ENCODE results near the gene SCAMP4. TPM values are rescaled to one million over a fixed set of nuclear protein-coding genes. Genes with fewer than 3 reads are reported as not detected.
A peak's percentile ranks its signal among the peaks of the same experiment; 100 is the strongest.

Gene SCAMP4
- total RNA-seq, 1 donor = 70.6 TPM

- peak overlapping the region; percentile 85 for H2AFZ ChIP-seq (ENCODE audit: low read length)
Observed at GRCh38 chr19:1942078-1942933, 37.1 kb downstream of the SCAMP4 start.

DNA sequence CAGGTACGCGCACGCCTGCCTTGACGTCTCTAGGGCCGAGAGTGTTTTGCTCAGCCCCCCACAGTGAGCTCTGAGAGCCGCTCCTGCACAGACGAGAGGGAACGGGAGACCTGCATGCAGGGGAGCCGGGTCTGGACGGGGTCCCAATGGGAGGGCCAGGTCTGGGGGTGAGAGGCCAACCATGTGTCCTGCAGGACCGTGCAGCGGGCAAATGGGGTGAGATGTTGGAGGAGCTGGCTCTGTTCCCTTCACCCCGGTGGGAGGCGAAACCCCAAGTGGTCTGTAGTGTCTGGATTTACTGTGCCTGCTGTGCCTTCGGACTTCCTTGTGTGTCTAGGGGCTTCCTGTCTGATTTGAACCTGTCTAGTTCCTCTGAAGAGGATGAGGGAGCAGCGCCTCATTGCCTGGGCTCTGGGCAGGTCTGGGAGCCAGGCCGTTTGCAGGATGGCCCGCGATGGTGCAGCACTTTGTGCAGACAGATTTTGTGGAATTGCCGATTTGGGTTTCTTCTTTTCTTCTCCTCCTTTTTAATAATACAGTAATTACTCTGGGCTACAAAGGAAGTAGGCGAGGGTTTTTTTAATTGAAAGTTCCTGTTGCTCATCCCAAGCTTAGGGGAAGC, 37.8 kb downstream of the SCAMP4 start:
- Histone ChIP-seq H3K4me3 (ENCODE audit: insufficient read depth, low read length) (peak overlapping the region; percentile 88), H3K9me3 (ENCODE audit: low read depth, low read length) (no peaks in the 10 kb centered on the region), H3K27ac (ENCODE audit: low read depth, low read length) (no peak overlapping the region), H3K4me2 (ENCODE audit: insufficient read depth, low read length) (peak overlapping the region; percentile 88), H3K36me3 (ENCODE audit: insufficient read depth, low read length) (no peaks in the 10 kb centered on the region), H4K20me1 (ENCODE audit: insufficient read depth, low read length) (peaks cover 47% of the 10 kb centered on the region), H3K4me1 (ENCODE audit: insufficient read depth, low read length) (peaks cover 20% of the 10 kb centered on the region), H3K79me2 (ENCODE audit: insufficient read depth, low read length) (peaks cover 61% of the 10 kb centered on the region), H3K27me3 (ENCODE audit: insufficient read depth, low read length) (no peaks in the 10 kb centered on the region), H2AFZ (ENCODE audit: low read length) (no peak overlapping the region)
- DNase-seq (ENCODE audit: insufficient read length, low spot score, missing footprints) = peak; percentile 86
- TF ChIP-seq CTCF (IDR thresholded peaks at IDR 0.05; ENCODE audit: extremely low read depth, low read depth, low read length) = no peak

More at GRCh38 chr19:1942078-1942933, 37.1 kb downstream of the SCAMP4 start:
- Histone ChIP-seq H3K79me2 (ENCODE audit: insufficient read depth, low read length) (peaks cover 54% of the 10 kb centered on the region), H4K20me1 (ENCODE audit: insufficient read depth, low read length) (peaks cover 45% of the 10 kb centered on the region), H3K27ac (ENCODE audit: low read depth, low read length) (peak overlapping the region; percentile 68), H3K4me3 (ENCODE audit: insufficient read depth, low read length) (peak overlapping the region; percentile 88), H3K4me2 (ENCODE audit: insufficient read depth, low read length) (peak overlapping the region; percentile 88), H3K27me3 (ENCODE audit: insufficient read depth, low read length) (no peaks in the 10 kb centered on the region), H3K9me3 (ENCODE audit: low read depth, low read length) (no peaks in the 10 kb centered on the region), H3K4me1 (ENCODE audit: insufficient read depth, low read length) (peaks cover 20% of the 10 kb centered on the region), H3K36me3 (ENCODE audit: insufficient read depth, low read length) (no peaks in the 10 kb centered on the region)
- peak; percentile 97 for DNase-seq (ENCODE audit: insufficient read length, low spot score, missing footprints)
- TF ChIP-seq CTCF (IDR thresholded peaks at IDR 0.05; ENCODE audit: extremely low read depth, low read depth, low read length) = no peak

DNA sequence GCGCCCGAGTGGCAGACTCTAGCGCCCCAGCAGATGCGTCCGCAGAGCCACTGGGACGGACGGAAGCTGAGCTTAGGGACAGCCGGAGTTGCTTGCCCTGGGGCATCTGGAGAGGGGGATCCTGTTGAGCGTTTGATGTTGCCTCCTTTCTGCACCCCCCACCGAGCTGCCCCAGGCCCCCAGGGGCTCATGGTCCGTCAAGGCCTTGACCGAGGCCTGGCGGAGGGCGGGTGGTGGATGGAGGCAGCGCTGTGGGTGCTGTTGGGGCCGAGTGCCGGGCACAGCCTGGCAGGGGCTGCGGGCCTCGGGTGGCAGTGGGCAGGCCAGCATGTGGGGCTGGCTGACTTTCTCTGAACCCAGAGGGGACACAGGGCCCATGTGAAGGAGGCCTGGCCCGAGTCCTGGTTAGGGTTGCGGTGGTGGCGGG, 38.5 kb downstream of the SCAMP4 start:
- H3K4me3 ChIP-seq (ENCODE audit: insufficient read depth, low read length) = no peak overlapping the region
- no peak overlapping the region for H3K4me2 ChIP-seq (ENCODE audit: insufficient read depth, low read length)
- peaks cover 20% of the 10 kb centered on the region for H3K4me1 ChIP-seq (ENCODE audit: insufficient read depth, low read length)
- peaks cover 65% of the 10 kb centered on the region for H3K79me2 ChIP-seq (ENCODE audit: insufficient read depth, low read length)
- no peak for TF ChIP-seq CTCF (IDR thresholded peaks at IDR 0.05; ENCODE audit: extremely low read depth, low read depth, low read length)
- H3K27ac ChIP-seq (ENCODE audit: low read depth, low read length) = no peak overlapping the region
- H3K36me3 ChIP-seq (ENCODE audit: insufficient read depth, low read length) = no peaks in the 10 kb centered on the region
- H2AFZ ChIP-seq (ENCODE audit: low read length) = no peak overlapping the region
- no peaks in the 10 kb centered on the region for H3K9me3 ChIP-seq (ENCODE audit: low read depth, low read length)
- no peak for DNase-seq (ENCODE audit: insufficient read length, low spot score, missing footprints)
- H3K27me3 ChIP-seq (ENCODE audit: insufficient read depth, low read length) = no peaks in the 10 kb centered on the region
- peaks cover 50% of the 10 kb centered on the region for H4K20me1 ChIP-seq (ENCODE audit: insufficient read depth, low read length)
